GM18499 (cell line): ENCODE data around the gene CHAD.
"Not testable (repeated sequence)": the region's sequence is repeated elsewhere in the genome, so short reads cannot be mapped to it uniquely, and the experiment has no call there.

ENCODE experiments used
- ATAC-seq: cut with Tn5 transposase; IDR thresholded peaks from one replicate; pipeline ENCODE4 v1.9.1; 2021; ENCODE audit warnings: moderate number of reproducible peaks; ENCODE audit not compliant: insufficient read depth, unreplicated experiment

The CHAD gene

GRCh38 chr17:50475775-50476544 lies 7.3 kb upstream of the CHAD start:
- not testable (repeated sequence) for ATAC-seq

- ATAC-seq = no peak
These were observed 6.7 kb upstream of the CHAD start for GRCh38 chr17:50475362-50475761.

- no peak for ATAC-seq
These were observed 5.8 kb upstream of the CHAD start for GRCh38 chr17:50474523-50474922.

- no peak for ATAC-seq
These were observed 5.2 kb upstream of the CHAD start for GRCh38 chr17:50473901-50474300.

GRCh38 chr17:50472761-50473161 lies 4.1 kb upstream of the CHAD start:
- not testable (repeated sequence) for ATAC-seq

GRCh38 chr17:50472286-50472685 lies 3.6 kb upstream of the CHAD start:
- no peak for ATAC-seq

- no peak for ATAC-seq
These were observed 2.6 kb upstream of the CHAD start for GRCh38 chr17:50471009-50471905.

GRCh38 chr17:50470426-50470825 lies 1.7 kb upstream of the CHAD start:
- ATAC-seq = no peak

GRCh38 chr17:50469671-50470305 lies 1.1 kb upstream of the CHAD start:
- no peak for ATAC-seq

GRCh38 chr17:50469208-50469605 lies 527 bp upstream of the CHAD start:
- ATAC-seq = no peak

- no peak for ATAC-seq
These were observed 801 bp downstream of the CHAD start for GRCh38 chr17:50467855-50468303.

GRCh38 chr17:50467114-50467854 lies 1.4 kb downstream of the CHAD start:
- ATAC-seq = no peak

- ATAC-seq = no peak
These were observed 2.1 kb downstream of the CHAD start for GRCh38 chr17:50466371-50467113.

- no peak for ATAC-seq
These were observed 3.0 kb downstream of the CHAD start for GRCh38 chr17:50465635-50466034.

- ATAC-seq = no peak
These were observed 3.5 kb downstream of the CHAD start for GRCh38 chr17:50465171-50465570.

GRCh38 chr17:50464736-50465135 lies 3.9 kb downstream of the CHAD start:
- no peak for ATAC-seq

- no peak for ATAC-seq
These were observed 4.6 kb downstream of the CHAD start for GRCh38 chr17:50464121-50464520.

- no peak for ATAC-seq
These were observed 6.2 kb downstream of the CHAD start for GRCh38 chr17:50462446-50462845.

- no peak for ATAC-seq
These were observed 7.0 kb downstream of the CHAD start for GRCh38 chr17:50461550-50462132.
